Kidney glomerular epithelial cell (primary cell): ENCODE measurements around the gene FAM168B.

Experiments used
- DNase-seq: peaks from one replicate; lab custom pipeline; 2025; lab: John Stamatoyannopoulos, UW

Gene FAM168B

GRCh38 chr2:131055169-131056065, 37.8 kb downstream of the FAM168B start:
- DNase-seq = no peak

GRCh38 chr2:131054488-131054887, 38.8 kb downstream of the FAM168B start:
- DNase-seq = no peak

DNA sequence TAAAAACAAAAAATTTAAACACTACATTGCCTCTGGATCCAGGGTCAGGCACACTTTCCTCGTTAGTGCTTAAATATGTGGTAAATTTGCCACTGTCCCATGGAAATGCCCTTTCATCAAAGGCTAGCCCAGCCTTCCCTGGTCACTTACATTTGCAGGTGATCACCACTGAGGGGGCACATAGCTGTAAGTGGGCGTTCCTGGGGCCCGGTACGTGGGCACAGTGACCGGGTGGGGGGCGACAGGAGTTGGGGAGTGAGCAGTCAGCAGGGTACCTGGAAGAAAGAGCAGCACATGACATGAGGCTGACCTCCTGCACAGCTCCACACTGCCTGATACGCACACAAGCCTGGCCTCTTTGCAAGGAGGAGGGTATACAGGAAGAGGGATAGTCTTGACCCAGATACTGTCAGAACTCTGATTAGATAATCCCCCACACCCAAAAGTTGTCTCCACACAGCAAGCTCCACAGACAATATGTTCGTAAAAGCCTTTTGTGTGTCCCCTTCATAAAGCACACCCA, 40.5 kb downstream of the FAM168B start:
- DNase-seq = no peak

DNA sequence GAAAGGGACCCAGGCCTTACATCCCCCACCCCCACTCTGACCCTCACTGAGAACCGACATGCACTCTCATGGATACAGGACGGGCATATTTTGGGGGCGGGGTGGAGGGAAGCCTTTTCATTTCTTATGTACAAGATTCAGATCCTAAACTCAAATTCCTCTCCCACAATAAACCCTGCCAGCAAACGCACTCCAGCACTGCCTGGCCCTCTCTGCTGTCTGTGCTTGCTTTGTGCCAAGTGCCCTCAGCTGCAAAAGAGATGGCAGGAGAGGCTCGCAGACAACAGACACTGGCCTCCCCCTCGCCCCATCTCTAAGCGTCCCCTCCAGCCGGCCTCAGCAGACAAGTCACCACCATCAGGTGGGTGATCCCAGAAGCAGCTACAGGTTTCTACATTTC, 42.4 kb downstream of the FAM168B start:
- DNase-seq = no peak

DNA sequence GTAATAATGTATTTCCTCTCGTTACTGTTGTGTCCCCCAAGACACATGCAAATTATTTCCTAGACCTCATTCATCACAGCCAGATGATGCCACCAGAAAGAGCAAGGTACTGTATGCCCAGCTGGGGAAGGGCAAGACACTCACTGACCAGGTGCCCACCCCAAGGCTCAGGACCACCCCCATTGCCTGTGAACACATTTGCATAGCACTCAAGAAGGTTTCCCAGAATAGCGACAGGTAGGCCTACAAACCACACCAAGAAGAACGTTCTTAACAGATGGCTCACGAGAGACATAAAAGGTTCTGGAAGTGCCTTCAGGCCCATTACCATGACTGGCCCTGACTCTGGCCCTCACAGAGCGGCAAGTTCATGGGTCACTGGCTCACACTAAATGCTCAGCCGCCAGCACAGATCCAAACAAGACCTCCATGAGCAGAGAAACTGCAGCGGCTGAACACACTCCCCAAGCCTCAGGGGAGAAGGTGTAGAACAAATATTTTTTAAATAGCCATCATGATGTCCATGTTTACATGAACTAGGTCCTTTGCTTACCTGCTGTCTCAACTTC, 44.0 kb downstream of the FAM168B start:
- no peak for DNase-seq

- DNase-seq = no peak
Observed at GRCh38 chr2:131048641-131049040, 44.6 kb downstream of the FAM168B start.

GRCh38 chr2:131047920-131048560, 45.2 kb downstream of the FAM168B start:
- DNase-seq = no peak

DNA sequence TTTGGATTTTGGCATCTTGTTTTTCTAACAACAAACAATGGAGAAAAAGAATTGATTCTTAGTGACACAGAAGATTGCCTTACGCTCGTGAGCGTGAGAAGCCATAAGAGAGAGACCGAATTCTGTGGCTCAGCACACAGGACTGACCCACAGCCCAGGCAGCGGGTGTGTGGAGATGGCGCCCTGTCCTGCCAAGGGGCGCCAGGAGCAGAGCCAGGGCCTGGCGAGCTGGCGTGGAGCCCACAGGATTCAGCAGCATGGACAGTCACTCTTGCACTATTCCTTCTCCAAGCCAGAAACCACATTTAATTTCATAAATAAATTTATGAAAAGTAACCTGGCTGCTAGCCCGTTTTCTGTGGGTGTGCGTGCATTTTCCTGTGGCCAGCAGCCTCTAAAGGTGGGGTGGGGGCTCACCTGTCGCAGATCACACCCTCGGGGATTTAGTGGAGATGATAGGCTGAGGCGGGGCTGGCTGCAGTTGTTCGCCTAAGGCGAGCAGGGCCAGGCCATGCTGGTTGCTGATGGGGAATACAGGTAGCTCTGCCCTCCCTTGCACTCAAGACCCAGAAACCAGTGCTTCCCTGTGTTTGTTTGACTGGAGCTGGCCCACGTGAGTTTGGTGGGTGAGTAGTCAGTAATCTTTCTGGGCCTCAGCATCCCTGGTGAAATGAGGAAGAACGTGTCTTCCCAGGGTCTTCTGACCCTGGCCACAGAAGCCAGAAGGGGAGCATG, 46.2 kb downstream of the FAM168B start:
- no peak for DNase-seq

GRCh38 chr2:131046028-131046917, 47.0 kb downstream of the FAM168B start:
- DNase-seq = no peak

GRCh38 chr2:131045286-131046027, 47.8 kb downstream of the FAM168B start:
- no peak for DNase-seq

DNA sequence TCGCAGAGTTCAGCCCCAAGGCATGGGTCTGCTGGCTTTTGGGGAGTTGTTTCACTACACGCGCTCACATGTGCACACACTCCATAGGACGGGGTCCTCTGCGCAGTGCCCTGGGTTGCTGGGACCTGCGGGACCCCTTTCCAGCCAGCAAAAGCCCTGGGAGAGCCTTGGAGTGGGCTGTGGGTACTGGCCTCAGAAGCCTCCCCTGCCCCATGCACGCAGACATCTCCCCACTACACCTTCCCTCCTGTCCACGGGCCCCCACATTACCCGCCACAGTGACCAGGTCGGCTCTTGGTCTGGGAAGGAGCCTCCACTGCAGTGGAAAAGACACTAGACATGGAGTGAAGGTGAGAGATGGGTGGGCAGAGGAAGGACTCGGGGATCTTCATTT, 48.5 kb downstream of the FAM168B start:
- DNase-seq = no peak

DNA sequence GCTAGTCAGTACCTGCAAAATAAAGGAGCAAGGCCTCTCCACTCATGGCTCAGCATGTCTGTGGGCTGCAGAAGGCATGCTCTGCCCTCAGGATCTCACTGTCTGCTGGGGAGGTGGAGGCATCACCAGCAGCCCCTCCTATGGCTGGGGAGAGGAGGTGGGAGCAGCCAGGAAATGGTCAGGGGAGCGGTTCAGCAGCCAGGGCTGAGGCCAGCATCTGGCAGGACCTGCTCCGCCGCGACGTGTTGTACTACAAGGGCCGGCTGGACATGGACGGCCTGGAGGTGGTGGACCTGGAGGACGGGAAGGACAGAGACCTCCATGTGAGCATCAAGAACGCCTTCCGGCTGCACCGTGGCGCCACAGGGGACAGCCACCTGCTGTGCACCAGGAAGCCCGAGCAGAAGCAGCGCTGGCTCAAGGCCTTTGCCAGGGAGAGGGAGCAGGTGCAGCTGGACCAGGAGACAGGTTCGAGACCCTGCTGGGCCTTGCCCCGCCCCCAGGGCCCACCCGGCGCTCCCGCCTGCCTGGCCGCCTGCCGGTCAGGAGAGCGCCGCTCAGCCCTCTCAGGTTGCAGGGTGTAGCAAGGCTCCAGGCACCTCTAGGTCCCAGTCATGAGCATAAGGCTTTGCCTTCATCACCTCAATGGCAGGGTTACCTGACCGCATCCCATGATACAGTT, 49.0 kb downstream of the FAM168B start:
- DNase-seq = no peak

DNA sequence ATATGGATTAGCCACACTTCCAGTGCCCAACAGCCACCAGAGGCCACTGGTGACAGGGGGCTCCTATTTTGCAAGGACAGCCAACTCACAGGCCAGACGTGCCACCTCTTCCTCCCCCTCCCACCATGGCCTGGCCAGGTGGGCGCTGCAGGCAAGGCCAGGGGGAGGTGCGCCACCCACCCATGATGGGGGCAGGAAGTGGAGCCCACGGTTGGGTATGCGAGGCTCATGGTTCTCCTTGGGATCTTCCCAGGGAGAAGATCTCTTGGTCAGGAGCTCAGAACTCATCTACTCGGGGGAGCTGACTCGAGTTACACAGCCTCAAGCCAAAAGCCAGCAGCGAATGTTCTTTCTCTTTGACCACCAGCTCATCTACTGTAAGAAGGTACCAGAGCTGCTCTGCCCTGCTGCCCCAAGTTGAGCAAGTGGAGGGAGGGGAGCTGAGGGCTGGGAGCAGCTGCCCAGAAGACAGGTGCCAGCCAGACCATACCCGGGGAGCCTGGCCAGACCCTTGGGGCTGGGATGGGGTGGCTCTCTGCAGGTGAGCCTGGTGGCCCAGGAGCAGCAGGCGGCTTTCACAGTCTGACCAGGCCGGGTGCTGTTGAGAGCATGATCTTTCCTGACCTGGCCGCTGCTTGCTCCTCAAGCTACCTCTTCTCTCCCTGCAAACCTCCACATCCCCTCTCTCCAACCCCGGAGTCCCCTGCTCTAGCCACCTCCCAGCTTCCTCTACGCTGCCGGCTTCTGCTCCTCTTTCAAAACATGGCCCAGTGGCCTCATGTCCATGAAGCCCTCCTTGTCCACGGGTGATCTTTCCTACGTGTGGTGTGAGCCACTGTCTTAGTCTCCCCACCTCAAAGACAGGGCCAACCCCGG, 49.8 kb downstream of the FAM168B start:
- DNase-seq = no peak

DNA sequence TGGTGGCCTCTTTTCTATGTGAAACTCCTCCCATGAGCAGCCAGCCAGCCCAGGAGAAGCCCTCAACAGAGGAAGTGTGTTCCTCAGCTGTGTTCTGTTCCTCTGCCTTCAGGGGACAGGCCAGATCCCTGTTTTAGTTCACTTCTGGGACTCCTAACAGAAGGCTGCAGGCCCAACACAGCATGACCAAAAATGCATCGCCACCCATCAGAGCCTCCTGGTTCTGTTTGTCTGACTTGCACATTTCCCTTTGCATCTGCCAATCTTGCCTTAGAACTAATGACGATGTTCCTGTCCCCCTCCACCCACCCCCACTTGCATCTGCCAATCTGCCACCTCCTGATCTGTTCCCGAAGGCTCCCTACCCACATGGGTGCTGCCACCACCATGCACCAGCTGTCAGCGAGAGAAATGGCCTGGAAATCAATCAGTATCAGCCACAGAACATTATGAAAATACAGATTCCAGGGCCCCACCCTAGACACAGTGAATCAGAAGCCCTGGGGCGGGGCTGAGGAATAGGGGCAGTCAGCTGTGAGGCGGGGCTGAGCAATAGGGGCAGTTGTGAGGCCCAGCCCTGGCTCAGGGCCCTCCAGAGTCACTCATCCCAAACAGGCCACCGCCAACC, 51.0 kb downstream of the FAM168B start:
- DNase-seq = no peak

GRCh38 chr2:131041402-131042147, 51.7 kb downstream of the FAM168B start:
- DNase-seq = no peak

GRCh38 chr2:131040661-131041401, 52.4 kb downstream of the FAM168B start:
- no peak for DNase-seq
